22Rv1 (cell line): ENCODE results near the gene FAM151A.

Experiments used
- H3K27ac ChIP-seq: fragments of 450-650 bp; 2 replicates; pipeline ENCODE4 v1.5.1; 2017
- ZFX ChIP-seq: fragments of 450-650 bp; IDR thresholded peaks from 2 replicates; pipeline ENCODE4 v1.6.1; 2017; ENCODE audit warnings: antibody characterized with exemption, borderline replicate concordance
- TF ChIP-seq, protein P1 (sequence below): fragments of 450-650 bp; IDR thresholded peaks from 2 replicates; pipeline ENCODE4 v1.5.1; 2017; ENCODE audit warnings: mild to moderate bottlenecking

The FAM151A gene

DNA sequence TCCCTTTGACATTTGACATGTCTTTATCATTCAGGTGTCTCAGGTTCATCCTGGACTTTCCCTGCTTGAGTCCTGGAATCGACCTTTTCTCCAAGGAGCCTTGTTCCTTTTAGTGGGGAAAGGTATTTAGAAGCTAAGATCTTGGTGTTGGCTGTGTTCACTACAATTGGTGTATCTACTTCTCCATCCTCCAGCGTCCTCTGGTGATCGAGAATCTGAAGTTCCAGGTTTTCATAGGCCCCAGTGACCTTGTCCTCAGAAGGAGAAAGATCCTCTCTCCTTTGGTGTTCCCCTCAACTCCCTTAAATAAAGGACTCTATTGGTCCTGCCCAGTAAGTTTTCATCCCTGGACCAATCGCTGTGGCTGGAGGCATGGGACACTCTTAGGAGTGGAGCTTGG lies 40.4 kb upstream of the FAM151A start:
- TF ChIP-seq, protein P1, sequence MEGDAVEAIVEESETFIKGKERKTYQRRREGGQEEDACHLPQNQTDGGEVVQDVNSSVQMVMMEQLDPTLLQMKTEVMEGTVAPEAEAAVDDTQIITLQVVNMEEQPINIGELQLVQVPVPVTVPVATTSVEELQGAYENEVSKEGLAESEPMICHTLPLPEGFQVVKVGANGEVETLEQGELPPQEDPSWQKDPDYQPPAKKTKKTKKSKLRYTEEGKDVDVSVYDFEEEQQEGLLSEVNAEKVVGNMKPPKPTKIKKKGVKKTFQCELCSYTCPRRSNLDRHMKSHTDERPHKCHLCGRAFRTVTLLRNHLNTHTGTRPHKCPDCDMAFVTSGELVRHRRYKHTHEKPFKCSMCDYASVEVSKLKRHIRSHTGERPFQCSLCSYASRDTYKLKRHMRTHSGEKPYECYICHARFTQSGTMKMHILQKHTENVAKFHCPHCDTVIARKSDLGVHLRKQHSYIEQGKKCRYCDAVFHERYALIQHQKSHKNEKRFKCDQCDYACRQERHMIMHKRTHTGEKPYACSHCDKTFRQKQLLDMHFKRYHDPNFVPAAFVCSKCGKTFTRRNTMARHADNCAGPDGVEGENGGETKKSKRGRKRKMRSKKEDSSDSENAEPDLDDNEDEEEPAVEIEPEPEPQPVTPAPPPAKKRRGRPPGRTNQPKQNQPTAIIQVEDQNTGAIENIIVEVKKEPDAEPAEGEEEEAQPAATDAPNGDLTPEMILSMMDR, result no peak
- TF ChIP-seq ZFX, result no peak
- no peak overlapping the region for H3K27ac ChIP-seq

DNA sequence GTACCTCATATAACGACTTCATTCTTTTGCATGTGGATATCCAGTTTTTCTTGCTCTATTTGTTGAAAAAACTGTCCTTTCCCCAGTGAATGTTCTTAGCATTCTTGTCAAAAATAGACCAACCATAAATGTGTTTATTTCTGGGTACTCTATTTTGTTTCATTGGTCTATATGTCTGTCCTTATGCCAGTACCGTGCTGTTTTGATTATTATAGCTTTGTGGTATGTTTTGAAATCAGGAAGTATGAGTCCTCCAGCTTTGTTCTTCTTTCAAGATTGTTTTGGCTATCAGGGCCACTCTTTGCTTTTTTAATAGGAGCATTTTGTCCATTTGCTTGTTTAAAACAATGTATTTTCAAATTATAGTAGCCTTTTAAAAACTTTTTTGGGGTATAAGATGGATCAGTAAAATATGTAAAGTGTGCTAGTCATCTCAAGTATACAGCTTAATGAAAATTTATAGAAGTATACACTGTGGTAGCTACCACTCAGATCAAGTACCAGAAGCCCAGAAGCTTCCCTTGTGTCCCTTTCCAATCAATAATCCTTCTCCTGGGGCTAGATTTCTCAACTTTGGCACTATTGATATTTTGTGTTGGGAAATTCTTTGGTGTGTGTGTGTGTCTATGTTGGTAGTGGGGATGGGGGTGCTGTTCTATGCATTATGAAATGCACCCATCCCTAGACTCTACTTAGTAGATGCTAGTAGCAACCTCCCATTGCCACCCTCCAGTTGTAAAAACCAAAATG lies 35.0 kb upstream of the FAM151A start:
- no peak for TF ChIP-seq ZFX
- H3K27ac ChIP-seq, result no peak overlapping the region

DNA sequence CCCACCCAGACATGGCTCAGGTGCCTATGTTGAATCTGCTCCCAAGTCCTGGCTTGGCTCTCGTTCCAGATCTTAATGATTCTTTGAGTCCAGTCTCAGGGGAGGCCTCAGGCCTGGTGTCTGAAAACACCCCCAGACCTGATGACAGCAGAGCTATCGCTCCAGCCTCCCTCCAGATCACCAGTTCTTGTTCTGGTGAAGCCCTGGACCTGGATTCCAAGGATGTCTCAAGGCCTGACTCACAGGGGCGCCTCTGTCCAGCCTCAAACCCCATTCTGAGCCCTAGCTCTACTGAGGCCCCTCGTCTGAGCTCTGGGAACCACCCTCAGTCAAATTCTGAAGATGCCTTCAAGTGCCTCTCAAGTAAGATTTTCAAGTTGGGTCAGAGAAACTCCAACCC lies 29.7 kb upstream of the FAM151A start:
- TF ChIP-seq ZFX, result no peak
- TF ChIP-seq, protein P1, result no peak
- no peak overlapping the region for H3K27ac ChIP-seq

DNA sequence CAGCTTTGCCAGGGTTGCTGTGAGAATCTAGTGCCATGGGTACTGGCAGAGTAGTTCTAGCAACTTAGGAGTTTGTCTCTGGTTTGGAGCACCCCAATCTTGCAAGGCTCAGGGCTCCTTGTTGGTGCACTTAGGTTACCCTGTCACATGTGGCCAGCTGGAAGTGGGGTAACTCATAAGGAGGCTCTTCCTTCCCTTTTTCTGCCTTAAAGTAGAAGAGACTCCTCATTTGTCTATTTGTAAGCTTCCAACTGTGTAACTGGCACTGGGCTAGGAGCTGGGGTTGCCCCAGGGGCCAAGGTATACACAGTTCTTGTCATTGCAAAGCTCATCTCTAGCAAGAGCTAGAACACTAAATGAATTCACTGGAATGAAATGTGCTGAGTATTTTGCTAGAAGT lies 28.8 kb upstream of the FAM151A start:
- H3K27ac ChIP-seq, result no peak overlapping the region
- no peak for TF ChIP-seq ZFX
- TF ChIP-seq, protein P1, result no peak

DNA sequence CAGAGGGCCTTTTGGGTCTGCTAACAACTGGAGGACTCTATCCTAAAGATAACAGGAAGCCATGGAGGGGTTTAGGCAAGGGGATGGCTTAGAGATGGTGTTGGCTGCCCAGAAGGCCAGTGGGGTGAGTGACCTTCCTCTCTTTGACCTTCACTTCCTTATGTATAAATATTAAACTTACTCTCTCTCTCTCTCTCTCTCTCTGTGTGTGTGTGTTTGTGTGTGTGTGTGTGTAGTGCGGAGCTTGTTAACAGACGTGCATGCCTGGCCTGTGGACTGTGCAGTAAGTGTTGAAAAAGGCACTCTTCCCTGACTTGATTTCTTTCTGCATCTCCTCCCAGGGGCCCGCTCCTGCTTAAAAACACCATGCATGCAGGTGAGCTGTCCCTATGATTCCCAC lies 28.3 kb upstream of the FAM151A start:
- H3K27ac ChIP-seq, result no peak overlapping the region
- TF ChIP-seq ZFX, result no peak
- TF ChIP-seq, protein P1, result no peak

DNA sequence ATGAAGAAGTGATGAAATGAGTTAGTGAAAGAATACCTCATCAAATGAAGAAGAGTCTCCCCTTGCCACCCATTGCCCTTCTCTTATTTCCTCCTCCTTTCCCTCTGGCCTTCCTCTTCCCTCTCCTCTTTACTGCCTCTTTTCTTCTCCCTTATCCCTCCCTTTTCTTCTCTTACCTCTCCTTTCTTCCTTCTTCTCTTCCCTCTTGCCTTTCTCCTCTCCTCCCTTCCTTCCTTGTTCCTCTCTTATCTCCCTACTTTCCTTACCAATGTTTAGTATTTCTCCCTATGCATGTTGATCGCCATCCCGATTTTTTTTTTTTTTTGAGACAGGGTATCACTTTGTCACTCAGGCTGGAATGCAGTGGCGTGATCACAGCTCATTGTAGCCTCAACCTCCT lies 27.1 kb upstream of the FAM151A start:
- no peak overlapping the region for H3K27ac ChIP-seq
- no peak for TF ChIP-seq ZFX
- TF ChIP-seq, protein P1, result no peak

DNA sequence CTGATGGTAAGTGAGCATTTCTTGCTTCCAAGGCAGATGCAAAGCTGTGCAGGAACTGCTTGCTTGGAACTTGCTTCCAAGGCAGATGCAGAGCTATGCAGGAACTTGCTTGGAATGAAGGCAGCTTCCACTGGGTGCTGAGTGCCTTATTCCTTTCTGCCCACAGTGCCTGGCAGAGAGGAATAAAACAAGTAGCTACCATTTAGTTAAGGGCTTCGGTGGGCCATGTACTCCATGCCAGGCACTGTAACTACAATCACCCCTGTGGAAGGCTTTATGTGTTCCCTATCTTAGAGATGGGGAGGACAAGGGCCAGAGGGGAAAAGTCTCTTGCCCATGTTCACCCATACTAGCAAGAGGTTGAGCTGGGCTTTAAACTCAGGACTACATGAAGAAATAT lies 26.6 kb upstream of the FAM151A start:
- no peak overlapping the region for H3K27ac ChIP-seq

More for the DNA sequence above, 26.6 kb upstream of the FAM151A start:
- TF ChIP-seq, protein P1, result no peak
- TF ChIP-seq ZFX, result no peak
